ENCODE measurements around the gene ZFYVE16.
A peak's percentile ranks its signal among the peaks of the same experiment; 100 is the strongest.
"Not testable (repeated sequence)": the region's sequence is repeated elsewhere in the genome, so short reads cannot be mapped to it uniquely, and the experiment has no call there.

ZFYVE16 gene

GRCh38 chr5:80407735-80408483 lies at the start of gene ZFYVE16:
TSS of gene ZFYVE16 (plus strand) at chr5:80408064. CDS start at chr5:80434148, 26,084 bp downstream.
- peak; percentile 97 for DNase-seq (ENCODE audit: low read depth)

- no peak for DNase-seq (ENCODE audit: low read depth)
Measured at GRCh38 chr5:80360914-80361444, 46.9 kb upstream of the ZFYVE16 start.

- DNase-seq (ENCODE audit: low read depth), result no peak
Measured at GRCh38 chr5:80364892-80365291, 43.0 kb upstream of the ZFYVE16 start.

GRCh38 chr5:80368661-80369480 lies 39.0 kb upstream of the ZFYVE16 start:
- DNase-seq (ENCODE audit: low read depth), result no peak

- DNase-seq (ENCODE audit: low read depth), result no peak
Measured at GRCh38 chr5:80369521-80369920, 38.3 kb upstream of the ZFYVE16 start.

GRCh38 chr5:80370390-80370789 lies 37.5 kb upstream of the ZFYVE16 start:
- DNase-seq (ENCODE audit: low read depth), result no peak

- DNase-seq (ENCODE audit: low read depth), result no peak
Measured at GRCh38 chr5:80372780-80373179, 35.1 kb upstream of the ZFYVE16 start.

GRCh38 chr5:80374188-80374587 lies 33.7 kb upstream of the ZFYVE16 start:
- no peak for DNase-seq (ENCODE audit: low read depth)

- no peak for DNase-seq (ENCODE audit: low read depth)
Measured at GRCh38 chr5:80376557-80376956, 31.3 kb upstream of the ZFYVE16 start.

GRCh38 chr5:80382488-80382887 lies 25.4 kb upstream of the ZFYVE16 start:
- DNase-seq (ENCODE audit: low read depth), result no peak

GRCh38 chr5:80387063-80387768 lies 20.6 kb upstream of the ZFYVE16 start:
- no peak for DNase-seq (ENCODE audit: low read depth)

GRCh38 chr5:80389580-80389979 lies 18.3 kb upstream of the ZFYVE16 start:
- no peak for DNase-seq (ENCODE audit: low read depth)

- DNase-seq (ENCODE audit: low read depth), result not testable (repeated sequence)
Measured at GRCh38 chr5:80390413-80390812, 17.5 kb upstream of the ZFYVE16 start.

GRCh38 chr5:80391267-80391666 lies 16.6 kb upstream of the ZFYVE16 start:
- not testable (repeated sequence) for DNase-seq (ENCODE audit: low read depth)

- peak; percentile 36 for DNase-seq (ENCODE audit: low read depth)
Measured at GRCh38 chr5:80399526-80400239, 8.2 kb upstream of the ZFYVE16 start.

- not testable (repeated sequence) for DNase-seq (ENCODE audit: low read depth)
Measured at GRCh38 chr5:80400368-80400767, 7.5 kb upstream of the ZFYVE16 start.

GRCh38 chr5:80403782-80404181 lies 4.1 kb upstream of the ZFYVE16 start:
- no peak for DNase-seq (ENCODE audit: low read depth)

GRCh38 chr5:80406980-80407734 lies 707 bp upstream of the ZFYVE16 start:
- DNase-seq (ENCODE audit: low read depth), result peak; percentile 40

GRCh38 chr5:80408484-80409366 lies 861 bp downstream of the ZFYVE16 start:
- DNase-seq (ENCODE audit: low read depth), result peak; percentile 66
